Hepatocyte (in vitro differentiated cells): Measurements from ENCODE around the gene LRRC26.

Source experiments
- CTCF ChIP-seq: fragments of 200-600 bp; sonication (generic); IDR thresholded peaks from 2 replicates; pipeline ENCODE4 v1.5.1; 2016; ENCODE audit warnings: antibody characterized with exemption, mild to moderate bottlenecking; ENCODE audit not compliant: poor library complexity
- EZH2 ChIP-seq: fragments of 200-600 bp; sonication (generic); IDR thresholded peaks from 2 replicates; pipeline ENCODE4 v1.6.1; 2016; ENCODE audit warnings: antibody characterized with exemption, mild to moderate bottlenecking, borderline replicate concordance
- EZH2phosphoT487 ChIP-seq: fragments of 200-600 bp; sonication (generic); IDR thresholded peaks from one replicate; pipeline ENCODE4 v1.6.1; 2018; ENCODE audit warnings: antibody characterized with exemption, mild to moderate bottlenecking, low read depth, moderate library complexity; ENCODE audit not compliant: unreplicated experiment, severe bottlenecking

GRCh38 chr9:137180491-137180890, 10.6 kb upstream of the LRRC26 start:
- no peak for TF ChIP-seq EZH2phosphoT487
- no peak for TF ChIP-seq CTCF
- no peak for TF ChIP-seq EZH2
